Brain microvascular endothelial cell (primary cell): ENCODE results near the gene SRRM2.

ENCODE experiments used
- DNase-seq: peaks from one replicate; pipeline ENCODE4 v3.0.0-alpha.2; 2020
- H3K27ac ChIP-seq: fragments of 250-450 bp; sonication (Bioruptor Pico); 2 replicates; pipeline ENCODE4 v1.5.1; 2020; ENCODE audit warnings: mild to moderate bottlenecking, moderate library complexity
- H3K27me3 ChIP-seq: fragments of 250-450 bp; sonication (Bioruptor Pico); replicated peaks from 2 replicates; pipeline ENCODE4 v1.5.1; 2020; ENCODE audit warnings: mild to moderate bottlenecking
- H3K36me3 ChIP-seq: fragments of 250-450 bp; sonication (Bioruptor Pico); replicated peaks from 2 replicates; pipeline ENCODE4 v1.5.1; 2020; ENCODE audit warnings: mild to moderate bottlenecking
- H3K4me3 ChIP-seq: 2 replicates; pipeline ENCODE4 v1.5.1; 2011; ENCODE audit warnings: low read depth, mild to moderate bottlenecking, control low read depth, low read length, moderate library complexity
- in situ Hi-C: cut with HindIII; loops from 2 replicates; pipeline ENCODE4 v1.10.0; 2017; ENCODE audit warnings: low sequenced_read_pairs, low pct_ligation_motif_present
- TF ChIP-seq, protein P1 (sequence below): IDR thresholded peaks from 2 replicates; pipeline ENCODE4 v1.5.1; 2011; ENCODE audit warnings: low read depth, mild to moderate bottlenecking, moderate library complexity, low read length, control low read depth, inconsistent platforms; ENCODE audit errors: missing control alignments

Gene SRRM2

DNA sequence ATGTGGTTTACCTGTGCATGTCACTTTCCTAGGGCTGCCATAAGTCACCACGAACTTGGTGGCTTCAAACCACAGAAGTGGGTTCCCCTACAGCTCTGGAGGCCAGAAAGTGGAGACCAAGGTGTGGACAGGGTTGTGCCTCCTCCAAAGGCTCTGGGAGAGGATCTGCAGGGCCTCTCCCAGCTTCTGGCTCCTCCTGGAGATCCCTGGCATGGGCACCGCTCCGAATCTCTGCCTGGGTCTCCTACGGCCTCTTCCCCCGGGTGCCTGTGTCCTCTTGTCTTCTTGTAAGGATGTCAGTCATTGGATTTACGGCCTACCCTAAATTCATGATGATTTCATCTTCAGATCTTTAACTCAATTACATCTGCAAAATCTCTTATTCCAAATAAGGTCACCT lies 2.5 kb upstream of the SRRM2 start:
- no peak overlapping the region for H3K4me3 ChIP-seq

DNA sequence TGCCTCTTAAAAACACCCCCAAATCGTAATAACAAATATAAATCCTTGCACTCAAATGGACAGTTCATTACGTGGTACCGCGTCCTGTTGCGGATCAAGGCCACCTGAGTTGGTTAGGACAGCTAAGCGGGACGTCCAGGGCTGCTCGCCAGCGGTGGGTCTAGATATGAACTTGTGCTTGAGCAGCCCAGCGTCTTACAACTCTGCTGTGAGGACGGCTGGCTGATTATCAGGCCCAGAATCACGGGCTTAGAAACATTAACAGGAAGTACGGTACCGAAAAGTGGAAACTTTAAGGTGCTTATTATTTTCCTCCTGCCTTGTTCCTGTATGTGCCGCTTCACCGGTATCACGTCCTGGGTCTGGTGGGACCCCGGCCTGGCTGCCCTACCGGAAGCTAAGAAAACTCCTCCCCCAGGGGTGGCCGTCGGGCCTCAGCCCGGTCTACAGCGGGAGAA lies 832 bp upstream of the SRRM2 start:
- no peak for DNase-seq
- in situ Hi-C loops: no loop called here
- peak overlapping the region; percentile 86 for H3K4me3 ChIP-seq
- H3K36me3 ChIP-seq: peaks cover 4% of the 10 kb centered on the region
- H3K27ac ChIP-seq: peak overlapping the region; percentile 99
- no peaks in the 10 kb centered on the region for H3K27me3 ChIP-seq
- TF ChIP-seq, protein P1, sequence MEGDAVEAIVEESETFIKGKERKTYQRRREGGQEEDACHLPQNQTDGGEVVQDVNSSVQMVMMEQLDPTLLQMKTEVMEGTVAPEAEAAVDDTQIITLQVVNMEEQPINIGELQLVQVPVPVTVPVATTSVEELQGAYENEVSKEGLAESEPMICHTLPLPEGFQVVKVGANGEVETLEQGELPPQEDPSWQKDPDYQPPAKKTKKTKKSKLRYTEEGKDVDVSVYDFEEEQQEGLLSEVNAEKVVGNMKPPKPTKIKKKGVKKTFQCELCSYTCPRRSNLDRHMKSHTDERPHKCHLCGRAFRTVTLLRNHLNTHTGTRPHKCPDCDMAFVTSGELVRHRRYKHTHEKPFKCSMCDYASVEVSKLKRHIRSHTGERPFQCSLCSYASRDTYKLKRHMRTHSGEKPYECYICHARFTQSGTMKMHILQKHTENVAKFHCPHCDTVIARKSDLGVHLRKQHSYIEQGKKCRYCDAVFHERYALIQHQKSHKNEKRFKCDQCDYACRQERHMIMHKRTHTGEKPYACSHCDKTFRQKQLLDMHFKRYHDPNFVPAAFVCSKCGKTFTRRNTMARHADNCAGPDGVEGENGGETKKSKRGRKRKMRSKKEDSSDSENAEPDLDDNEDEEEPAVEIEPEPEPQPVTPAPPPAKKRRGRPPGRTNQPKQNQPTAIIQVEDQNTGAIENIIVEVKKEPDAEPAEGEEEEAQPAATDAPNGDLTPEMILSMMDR: no peak

More for the DNA sequence above, 2.5 kb upstream of the SRRM2 start:
- no peaks in the 10 kb centered on the region for H3K27me3 ChIP-seq
- H3K27ac ChIP-seq: no peak overlapping the region
- TF ChIP-seq, protein P1: no peak
- DNase-seq: no peak
- in situ Hi-C loops: no loop called here
- no peaks in the 10 kb centered on the region for H3K36me3 ChIP-seq

GRCh38 chr16:2752850-2753732 lies 653 bp downstream of the SRRM2 start:
- TF ChIP-seq, protein P1: no peak
- no peaks in the 10 kb centered on the region for H3K27me3 ChIP-seq
- H3K36me3 ChIP-seq: peaks cover 18% of the 10 kb centered on the region
- H3K4me3 ChIP-seq: peak overlapping the region; percentile 86
- H3K27ac ChIP-seq: peak overlapping the region; percentile 99
- DNase-seq: peak; percentile 41
- in situ Hi-C loops: no loop called here

GRCh38 chr16:2753733-2754020 lies 1.2 kb downstream of the SRRM2 start:
- Histone ChIP-seq H3K4me3 (peak overlapping the region; percentile 86), H3K27me3 (no peaks in the 10 kb centered on the region), H3K36me3 (peaks cover 23% of the 10 kb centered on the region), H3K27ac (peak overlapping the region; percentile 99)
- in situ Hi-C loops: no loop called here
- DNase-seq: no peak
- TF ChIP-seq, protein P1: no peak

GRCh38 chr16:2755158-2755557 lies 2.7 kb downstream of the SRRM2 start:
- Histone ChIP-seq H3K36me3 (peaks cover 38% of the 10 kb centered on the region), H3K4me3 (no peak overlapping the region), H3K27me3 (no peaks in the 10 kb centered on the region), H3K27ac (no peak overlapping the region)
- in situ Hi-C loops: no loop called here
- TF ChIP-seq, protein P1: no peak
- DNase-seq: no peak
